Midbrain (tissue), 1 donor: ENCODE measurements around the gene LDB2.
A peak's percentile ranks its signal among the peaks of the same experiment; 100 is the strongest.

Source experiments
- DNase-seq: peaks from one replicate; lab custom pipeline; 2025; lab: John Stamatoyannopoulos, UW

Gene LDB2

DNA sequence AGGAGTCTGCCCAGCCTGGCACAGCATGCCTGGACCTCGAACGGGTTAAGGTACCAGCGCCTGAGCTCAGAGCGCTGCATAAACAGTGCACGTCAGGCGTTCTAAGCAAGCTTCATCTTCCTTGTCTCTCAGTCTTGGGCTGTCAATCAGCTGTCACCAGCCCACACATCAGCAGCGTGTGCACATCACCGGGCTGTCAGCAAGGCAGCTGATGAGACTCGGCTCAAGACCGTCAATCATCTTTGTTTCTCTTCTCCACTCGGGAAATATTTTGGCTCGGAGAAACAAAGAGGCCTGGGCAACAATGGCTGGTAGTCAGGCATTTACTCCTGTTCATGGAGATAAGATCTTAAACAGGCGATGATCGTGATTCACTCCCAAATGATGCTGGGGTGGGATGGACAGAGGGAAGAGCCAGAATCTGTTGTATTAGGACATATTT, 141.3 kb downstream of the LDB2 start:
- no peak for DNase-seq

DNA sequence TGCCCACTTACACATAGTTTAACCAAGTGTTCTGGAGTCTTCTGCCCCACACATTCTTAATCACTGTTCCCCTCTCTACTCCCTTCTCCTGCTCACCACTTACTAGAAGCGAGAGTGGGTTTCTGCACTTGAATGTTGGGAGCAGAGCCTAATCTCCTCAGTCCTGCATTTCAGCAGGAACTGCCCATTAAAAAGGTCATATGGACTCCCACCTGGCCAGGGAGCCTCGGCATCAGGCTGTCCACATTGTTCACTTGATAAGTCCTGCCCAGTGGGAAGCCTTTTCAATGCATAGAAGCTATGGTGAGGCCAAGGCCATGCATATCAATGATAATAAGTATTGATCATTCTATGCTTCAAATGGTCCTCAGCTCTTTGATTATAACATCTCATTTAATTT, 144.3 kb downstream of the LDB2 start:
- DNase-seq, result no peak

DNA sequence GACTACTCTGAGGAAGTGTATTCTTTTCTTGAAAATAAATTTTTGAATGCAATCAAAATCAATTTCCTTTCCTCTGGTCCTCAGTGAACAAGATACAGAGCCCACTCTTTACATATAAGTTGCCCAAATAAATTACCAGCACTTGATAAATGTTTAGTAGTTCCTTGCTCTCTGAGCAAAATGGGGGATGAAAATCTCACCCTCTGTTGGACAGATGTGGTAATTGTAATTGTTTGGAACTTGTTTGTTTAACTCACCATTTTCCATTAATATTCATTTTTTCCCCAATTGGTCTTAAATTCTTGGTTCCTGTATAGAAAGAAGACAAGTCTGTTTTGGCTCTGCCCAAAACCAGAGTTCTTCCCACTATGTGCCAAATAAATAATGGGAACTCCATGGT, 146.3 kb downstream of the LDB2 start:
- DNase-seq, result no peak

DNA sequence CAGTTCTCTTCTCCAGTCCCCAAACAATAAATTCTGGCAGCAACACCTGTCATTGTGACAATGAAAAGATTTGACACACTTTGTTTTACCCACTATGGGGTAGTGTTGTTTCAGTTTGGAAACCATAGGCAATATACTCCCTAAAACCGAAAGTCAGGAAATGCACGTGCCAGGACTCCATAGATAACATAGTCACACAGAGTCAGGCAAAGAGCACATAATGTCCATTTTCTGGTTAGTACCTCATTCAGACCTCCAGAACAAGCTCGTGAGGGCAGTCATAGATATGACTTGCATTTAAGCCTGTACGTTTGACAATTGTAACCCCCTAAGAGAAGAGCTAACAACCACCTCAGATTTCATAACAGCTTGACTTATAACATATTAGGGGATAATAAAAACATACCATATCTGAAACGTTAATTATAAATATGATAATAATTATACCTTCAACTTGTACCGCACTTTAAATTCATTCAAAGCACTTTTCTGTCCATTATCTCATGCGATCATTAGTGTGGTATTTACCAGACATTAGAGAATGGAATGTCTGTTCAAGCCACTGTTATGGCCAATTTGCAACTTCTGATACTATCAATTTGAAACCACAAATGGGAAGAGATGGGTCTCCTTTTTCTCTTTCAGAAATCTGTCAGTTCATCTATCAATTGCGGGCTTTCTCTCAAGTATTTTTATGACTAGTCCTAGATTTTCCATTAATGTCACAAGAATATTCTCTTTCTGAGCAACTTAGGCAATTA, 147.4 kb downstream of the LDB2 start:
- no peak for DNase-seq

DNA sequence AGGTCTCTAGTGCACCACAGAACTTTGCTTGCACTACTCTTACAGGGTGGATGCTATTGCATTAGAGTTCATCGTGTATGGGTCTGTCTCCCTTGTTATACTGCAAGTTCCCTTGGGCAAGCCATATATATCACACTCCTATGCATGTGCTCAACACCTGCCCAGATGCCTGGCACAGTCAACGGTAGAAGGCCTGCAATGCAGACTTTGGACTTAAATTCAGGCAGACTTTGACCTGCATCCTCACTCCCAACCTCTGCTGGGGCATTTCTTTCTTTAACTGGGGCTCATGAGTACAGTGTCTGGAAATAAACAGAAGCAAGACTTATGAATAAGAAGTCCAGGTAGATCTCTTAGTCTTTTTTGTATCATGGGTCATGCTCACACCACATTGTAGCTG, 148.2 kb downstream of the LDB2 start:
- no peak for DNase-seq

DNA sequence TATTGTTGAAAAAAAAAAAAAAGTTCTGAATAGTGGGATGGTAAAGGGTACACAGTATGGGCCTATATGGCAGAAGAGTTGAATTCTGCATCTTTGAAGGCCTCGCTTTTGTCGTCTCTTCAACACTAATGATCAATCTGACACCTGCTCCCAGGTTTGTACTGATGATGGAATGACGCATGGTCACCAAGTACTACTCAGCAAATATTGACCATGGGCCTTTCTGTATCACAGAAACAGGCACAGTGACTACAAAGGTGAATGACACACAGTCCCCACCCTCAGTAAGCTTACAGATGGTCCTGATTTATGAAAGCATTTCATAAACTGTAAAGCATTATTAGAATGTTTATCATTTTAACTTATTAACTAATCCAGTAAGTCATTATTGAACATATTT, 152.6 kb downstream of the LDB2 start:
- no peak for DNase-seq

DNA sequence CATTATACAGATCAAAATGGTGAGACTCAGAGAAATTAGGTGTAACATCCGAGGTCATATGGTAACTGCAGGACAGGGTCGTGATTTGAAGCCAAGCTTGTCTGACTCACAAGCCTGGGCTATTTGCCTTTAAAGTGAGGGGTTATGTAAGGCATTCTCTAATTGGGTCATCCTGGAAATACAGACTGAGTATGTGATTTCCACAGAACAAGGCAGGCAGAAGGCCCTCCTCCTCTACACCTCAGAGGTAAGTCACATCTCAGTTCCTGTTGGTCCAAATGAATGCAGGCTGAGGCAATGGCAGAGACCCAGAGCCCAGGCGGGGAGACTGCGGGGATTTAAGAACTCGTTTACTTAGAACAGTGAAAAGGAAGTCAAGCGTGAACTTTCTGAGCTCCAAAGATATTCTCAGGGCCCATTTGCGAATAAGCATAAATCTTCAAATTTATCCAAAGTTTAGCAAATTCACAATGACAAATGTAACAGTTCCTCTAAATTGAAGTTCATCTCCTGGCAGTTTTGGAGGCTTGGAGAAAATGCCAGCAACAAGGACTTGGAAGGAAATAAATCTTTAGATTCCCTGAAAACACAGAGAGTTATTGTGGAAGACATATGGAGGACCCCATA, 153.3 kb downstream of the LDB2 start:
- DNase-seq, result peak; percentile 7

DNA sequence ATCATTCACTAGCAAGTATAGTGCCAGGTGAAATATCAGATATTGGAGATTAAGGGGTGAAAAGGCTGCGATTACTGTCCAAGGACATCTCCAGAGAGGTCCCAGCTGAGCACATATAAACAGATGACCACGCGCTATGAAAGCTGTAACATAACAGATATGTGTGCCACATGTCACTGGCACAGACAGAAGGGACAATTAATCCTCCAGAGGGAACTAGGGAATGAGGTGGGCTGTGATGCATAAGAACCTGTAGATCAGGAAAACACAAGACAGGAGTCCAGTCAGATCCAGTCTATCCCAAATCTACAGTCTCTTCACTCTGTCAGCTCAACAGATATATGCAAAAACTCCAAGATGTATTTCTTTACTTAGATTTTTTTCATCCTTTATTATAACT, 157.2 kb downstream of the LDB2 start:
- no peak for DNase-seq

DNA sequence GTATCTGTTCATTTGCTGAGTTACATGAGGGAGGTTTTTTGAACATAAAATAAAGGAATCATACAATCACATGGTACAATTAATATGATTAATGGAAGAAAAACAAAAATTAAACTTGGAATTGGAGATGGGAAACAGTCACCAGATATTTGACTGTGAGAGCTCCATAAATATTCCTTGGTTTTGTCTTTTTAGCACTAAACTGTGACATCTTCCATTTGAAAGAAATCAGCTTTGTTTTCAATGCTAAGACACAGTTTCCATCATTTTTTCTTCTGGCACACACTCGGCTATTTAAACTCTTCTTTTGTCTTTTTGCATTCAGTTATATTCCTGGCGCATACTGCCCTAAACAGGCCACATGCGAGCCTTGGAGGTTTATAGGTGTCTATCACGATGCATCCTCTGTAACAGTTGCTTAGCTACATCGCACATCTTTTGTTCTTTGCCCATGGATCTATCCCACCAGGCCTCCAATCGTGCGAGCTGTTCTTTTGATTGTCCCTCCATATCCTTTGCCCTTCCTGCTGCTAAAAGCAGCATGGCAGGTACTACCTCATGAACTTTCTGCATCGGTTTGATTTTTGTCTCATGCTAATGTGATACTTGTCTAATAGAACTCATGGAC, 158.3 kb downstream of the LDB2 start:
- DNase-seq, result no peak

DNA sequence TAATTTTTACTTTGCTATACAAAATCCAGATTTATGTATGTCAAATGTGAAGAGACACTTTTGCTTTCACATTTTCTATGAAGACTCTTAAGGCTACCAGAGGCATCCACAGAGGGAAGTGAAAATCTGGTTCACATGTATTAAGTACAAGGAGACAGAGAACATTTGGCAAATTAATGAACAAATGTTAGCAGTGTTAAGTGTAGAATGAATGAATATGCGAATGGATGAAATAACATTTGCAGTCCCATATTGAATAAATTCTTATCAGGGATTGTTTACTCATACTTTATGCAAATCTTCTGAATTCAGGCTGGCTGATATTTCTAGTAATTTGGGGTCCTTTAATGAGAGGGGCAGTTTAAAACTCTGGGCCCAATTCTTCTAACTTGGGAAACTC, 159.9 kb downstream of the LDB2 start:
- no peak for DNase-seq

DNA sequence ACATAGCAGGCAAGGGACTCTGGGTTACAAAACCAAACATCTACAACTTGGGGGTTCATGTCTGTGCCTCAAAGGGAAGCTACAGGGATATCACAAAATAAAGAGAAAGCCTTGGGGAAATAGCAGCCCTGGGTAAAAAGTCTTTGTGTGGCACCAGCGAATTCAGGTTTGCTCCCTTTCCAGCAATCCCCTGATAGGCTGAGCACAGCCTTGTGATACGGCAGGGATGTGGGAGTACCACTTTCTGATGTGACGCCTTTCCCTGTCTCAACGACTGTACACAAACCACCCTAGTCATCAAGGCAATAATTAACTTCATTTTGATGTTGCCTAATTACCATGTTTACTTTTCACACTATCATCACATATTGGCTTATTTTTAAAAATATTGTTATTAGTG, 164.9 kb downstream of the LDB2 start:
- DNase-seq, result no peak

DNA sequence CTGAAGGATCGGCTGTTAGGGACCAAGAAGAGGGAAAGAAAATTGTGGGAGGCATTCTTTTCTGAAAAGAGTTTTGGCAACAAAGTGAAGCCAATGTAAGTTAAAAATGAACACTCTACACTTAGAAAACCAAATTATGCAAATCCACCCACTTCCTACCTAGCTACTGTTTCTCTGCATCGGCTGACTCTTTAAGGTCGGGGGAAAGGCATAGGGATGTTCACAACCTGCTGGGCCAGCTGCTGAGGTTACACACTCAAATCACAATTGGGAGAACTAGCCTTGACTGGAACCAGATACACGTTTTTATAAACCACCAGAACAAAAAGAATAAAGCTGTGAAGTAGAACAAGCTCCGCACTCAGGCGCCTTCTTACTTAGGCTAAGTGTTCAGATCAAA, 165.7 kb downstream of the LDB2 start:
- DNase-seq, result no peak

DNA sequence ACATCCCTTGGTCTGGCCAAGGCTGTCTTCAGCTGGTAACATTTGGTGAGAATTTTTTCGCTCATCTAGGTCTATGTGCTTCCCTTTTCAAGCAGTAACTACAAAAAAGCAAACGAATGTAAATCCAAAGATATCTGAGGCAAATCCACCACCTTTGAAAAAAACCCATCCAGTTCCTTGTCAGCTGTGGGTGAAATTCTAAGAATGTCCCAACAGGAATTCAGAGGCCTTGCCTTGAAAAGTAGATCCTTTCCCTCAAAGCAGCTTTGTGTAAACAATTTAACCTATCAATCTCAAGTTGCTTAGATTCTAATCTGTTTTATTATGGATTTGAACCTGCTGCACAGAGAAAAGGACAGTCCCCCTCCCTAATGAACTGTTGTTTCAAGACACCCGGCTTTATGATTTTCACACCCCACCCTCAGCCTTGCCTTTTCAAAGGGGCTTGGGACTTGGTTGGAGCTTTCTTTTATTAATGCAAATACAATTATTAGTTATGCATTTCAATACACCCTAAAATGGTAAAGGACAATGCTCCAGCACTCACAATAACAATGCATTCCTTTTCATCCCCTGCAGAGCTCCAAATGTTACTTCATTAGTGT, 166.6 kb downstream of the LDB2 start:
- DNase-seq, result no peak

DNA sequence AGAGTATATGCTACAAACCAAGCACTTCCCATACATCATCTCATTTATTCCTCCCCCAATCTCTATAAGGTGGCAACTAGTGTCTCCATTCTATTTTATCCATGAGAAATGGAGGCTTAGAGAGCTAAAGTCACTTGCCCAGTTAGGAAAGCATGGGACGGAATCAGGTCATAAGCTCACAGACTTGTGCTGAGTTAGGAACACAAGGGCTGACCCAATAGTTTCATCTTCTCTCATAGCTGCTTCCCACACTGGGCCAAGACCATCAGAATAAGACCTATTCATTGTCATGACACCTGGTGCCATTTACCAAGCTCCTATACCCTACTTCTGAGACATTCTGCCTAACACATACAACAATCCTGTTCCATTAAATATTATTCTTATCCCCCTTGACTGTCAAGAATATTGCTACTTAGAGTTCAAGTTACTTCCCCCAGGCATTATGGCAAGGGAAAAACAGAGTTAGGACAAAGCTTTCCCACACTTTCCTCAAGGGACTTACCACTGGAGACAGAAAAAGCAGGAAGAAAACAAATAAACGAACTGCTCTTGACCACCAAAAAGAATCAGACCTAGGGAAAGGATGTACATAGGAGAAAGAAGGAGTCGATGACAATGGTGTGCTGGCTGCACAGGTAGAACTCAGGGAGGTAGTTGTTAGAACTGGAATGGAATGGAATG, 167.8 kb downstream of the LDB2 start:
- no peak for DNase-seq

DNA sequence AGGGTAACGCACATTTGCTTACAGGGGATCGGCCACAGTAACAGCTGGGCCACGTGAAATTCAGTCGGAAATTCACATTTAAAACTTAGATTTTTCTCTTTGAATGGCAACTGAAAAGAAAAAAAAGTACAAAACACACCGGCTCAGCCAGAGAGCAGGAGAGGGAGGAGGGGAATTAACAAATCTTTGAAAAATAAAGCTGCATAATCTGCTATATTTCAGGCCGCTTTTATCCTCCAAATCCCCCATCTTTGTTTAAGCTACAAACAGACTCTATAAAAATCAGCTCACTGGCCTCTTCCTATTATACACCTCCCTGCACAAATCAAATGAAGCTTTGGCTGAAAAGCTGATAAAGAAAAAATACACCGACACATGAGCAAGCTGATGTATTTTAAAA, 169.1 kb downstream of the LDB2 start:
- no peak for DNase-seq

DNA sequence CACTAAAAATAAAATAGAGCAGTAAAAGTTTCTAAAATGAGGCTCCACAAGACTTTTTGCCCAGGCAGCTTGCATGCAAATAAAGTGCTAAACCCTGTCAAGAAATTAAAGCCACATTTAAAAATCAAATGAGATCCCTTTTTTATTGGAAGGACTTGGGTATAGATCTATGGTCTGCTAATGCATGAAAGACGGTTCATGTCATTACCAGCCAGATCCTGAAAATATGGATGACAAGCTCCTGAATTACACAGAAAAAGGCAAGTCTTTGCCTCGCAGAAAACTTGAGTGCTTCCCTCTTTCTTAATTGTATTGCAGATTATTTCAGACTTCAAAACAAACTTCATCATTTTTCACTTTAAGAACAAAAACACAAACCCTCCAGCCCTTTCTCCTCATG, 169.6 kb downstream of the LDB2 start:
- DNase-seq, result no peak

DNA sequence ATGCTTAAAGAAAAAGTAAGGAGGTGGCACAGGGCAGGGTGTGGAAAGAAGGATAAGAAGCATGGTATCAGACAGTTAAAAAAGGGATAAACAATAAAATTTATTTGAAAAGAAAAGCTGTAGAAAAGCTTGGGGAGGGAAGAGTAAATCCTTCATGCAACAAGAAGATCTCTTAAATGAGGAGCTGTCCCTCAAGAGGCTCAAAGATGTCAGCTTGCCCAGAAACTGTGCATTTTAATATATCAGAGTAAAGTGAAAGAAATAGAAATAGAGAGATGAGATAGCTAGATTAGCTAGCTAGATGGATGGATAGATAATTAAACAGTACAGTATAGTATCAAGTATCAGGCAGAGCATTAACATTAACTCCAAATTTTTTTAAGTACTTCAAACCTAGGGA, 170.3 kb downstream of the LDB2 start:
- DNase-seq, result no peak

DNA sequence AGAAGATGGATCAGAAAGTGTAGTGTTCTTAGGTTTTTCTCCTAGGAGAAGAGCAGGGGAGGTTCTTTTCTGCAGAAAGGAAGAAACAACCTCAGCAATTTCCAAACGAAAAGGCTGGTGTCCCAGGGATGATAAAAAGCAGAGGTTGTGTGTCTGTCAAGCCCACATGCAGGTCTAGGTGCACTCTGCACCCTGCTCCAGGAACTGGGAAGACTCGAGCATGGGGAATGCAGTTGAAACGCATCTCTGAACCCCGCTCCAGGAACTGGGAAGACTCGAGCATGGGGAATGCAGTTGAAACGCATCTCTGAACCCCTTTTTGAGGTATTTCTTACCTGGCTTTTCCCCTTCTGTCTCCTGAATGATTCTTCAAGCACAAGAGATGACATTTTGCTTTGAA, 171.2 kb downstream of the LDB2 start:
- DNase-seq, result no peak

DNA sequence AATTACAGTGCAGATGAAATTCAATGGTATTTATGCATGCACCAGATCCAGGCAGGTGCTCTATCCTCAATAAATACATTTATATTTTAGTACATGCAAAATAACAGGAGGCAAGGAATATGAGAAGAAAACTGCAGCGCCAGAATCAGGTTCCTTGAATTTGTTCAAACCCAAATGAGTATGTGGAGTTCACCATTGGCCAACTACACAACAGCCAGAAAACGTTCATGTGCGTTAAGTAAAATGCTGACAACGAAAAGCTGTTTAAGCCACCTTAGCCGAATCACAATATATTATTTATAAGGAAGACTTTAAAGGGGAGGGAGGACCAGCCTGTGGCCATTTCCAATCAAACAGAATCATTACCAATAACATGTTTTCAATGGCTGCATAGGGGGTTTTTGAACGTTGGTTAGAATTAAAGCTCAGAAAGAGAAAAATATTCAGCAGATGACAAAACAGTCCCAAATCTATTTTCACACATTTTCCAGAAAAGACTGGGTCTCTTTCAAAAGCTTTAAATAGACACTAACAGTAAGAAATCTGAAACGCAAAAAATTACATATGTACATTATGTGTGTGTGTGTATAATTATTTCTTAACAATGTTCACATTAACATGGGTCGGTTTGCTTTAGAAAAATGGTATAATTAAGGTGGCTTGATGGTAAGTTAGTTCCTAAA, 171.9 kb downstream of the LDB2 start:
- DNase-seq, result no peak

DNA sequence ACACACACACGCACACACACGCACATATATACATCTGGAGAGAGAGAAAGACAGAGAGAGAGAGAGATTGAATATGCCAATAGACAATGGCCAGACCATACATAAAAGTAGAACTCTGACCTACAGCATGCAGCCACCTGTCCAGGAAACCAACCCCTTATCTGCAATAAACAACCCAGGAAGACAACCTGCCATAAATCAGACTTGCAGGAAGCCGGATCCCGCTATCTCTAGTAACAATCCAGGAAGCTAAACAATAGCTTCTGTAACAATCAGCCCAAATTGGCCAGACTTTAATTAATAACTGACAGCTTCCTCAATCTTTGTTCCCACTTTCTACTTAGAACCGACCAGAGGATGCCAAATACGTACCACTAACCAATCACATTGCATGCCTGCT, 173.2 kb downstream of the LDB2 start:
- DNase-seq, result no peak

DNA sequence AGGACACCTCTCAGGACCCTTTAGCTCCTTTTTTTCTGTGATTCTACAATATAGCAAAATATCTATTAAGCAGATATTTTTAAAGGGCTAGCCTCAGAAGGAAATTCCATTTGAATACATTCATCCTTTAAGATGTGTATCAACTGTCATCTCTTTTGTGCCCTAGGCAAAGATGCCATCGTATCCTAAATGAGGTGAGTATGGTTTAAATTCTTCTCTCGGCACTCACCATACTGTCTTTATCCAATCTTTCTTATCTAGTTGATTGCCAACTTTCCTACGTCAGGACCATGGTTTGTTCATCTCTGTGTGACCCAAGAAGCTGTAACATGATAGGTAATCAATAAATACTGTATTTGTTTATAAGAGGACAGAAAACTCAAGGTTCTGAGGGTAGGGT, 176.0 kb downstream of the LDB2 start:
- no peak for DNase-seq
